Fibroblast of upper back skin (primary cell): Measurements from ENCODE around the gene ASTN2.

ENCODE experiments used
- DNase-seq: peaks from one replicate; pipeline ENCODE4 v3.0.0-alpha.2; 2013

Gene ASTN2

DNA sequence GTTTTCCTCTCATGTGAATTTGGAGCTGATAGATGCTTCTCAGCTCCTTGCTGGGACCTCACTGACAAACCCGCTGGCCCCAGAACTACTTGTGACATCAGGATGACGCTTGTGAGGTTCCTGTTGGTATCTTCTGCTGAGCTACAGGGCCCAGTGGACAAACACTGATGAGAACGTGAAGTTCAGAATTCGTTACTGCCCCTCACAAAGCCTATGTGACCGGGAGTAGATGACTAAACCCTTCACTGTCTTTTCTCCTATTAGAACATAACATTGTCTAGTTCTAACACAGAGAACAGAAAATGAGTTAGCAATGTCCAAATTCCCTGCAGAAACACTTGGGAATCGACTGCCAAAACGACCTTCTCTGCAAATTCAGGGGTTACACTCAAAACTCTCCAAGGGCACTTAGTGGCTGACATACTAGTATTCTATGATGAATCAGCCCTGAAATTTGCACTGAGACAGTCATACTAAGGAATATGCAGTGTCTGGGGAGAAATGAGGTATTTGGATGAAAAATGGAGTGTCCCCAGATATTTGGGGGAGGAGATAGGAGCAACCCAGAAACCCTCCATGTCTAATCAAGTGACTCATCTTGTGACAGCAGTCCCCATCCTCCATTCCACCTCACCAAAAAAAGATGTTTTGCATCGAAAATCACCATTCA lies 871.0 kb downstream of the ASTN2 start:
- peak; percentile 92 for DNase-seq

DNA sequence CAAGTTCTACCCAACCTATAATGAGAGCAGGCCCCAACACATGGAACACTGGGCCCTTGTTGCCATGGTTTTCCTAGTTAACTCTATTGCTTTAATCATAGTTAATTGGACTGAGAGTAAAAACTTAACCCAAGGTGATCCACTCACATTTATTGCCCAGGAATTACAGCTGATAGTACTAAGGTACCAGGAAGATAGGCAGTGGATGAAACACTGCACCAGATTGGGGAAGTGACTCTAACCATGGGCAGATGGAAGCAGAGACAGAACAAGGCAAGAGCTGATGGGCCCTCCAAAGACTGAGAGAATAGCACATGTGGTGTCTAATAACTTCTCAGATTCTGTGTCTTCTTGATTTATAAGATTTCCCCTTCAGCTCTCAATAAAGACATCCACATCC lies 873.5 kb downstream of the ASTN2 start:
- no peak for DNase-seq

DNA sequence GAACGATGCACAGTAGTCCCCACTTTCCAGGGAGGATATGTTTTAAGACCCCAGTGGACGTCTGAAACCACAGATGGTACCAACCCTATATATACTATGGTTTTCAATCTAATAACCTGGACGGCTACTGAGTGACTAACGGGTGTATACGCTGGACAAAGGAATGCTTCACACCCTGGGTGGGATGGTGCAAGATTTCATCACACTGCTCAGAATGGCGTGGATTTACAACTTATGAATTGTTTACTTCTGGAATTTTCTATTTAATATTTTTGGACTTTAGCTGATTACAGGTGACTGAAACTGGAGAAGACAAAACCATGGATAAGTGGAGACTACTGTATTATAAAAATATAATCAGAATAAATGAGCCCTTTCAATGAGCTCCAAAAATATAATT lies 875.3 kb downstream of the ASTN2 start:
- peak; percentile 32 for DNase-seq

DNA sequence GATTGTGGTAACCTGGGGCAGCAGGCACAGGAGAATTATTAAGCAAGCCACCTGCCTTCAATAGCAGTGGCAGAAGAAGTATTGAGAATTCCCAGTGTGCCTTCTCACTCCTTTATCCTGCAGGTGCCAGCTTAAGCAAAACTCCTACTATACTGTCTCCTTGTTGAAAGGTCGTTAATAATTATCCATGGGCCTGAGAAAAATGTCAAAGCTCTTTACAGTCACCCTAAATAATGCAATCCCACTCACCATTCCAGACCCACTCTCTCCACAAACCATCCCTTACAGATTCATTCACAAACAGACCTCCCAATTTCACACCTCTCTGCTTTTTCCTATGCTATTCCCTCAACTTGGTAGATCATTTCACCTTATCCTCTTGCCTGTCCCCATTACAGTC lies 889.2 kb downstream of the ASTN2 start:
- no peak for DNase-seq

DNA sequence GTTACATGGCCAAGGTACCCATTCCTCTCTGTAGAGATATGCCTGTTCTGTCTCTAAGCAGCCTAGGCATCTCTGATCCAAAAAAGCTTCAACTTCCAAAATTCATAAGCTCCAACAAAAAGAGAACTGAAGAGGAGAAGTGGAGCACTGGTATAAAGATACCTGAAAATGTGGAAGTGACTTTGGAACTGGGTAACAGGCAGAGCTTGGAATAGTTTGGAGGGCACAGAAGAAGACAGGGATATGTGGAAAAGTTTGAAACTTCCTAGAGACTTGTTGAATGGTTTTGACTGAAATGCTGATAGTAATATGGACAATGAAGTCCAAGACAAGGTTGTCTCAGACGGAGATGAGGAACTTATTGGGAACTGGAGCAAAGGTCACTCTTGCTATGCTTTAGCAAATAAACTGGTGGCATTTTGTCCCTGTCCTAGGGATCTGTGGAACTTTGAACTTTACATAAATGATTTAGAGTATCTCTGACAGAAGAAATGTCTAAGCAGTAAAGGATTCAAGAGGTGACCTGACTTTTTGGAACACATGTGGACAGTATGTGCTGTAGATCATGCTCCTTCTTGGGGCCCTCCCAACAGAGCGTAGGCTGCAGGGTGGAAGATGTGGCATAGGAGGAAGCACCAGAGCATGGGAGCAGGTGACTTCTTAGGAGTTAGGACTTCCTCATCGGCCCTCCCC lies 889.9 kb downstream of the ASTN2 start:
- no peak for DNase-seq

DNA sequence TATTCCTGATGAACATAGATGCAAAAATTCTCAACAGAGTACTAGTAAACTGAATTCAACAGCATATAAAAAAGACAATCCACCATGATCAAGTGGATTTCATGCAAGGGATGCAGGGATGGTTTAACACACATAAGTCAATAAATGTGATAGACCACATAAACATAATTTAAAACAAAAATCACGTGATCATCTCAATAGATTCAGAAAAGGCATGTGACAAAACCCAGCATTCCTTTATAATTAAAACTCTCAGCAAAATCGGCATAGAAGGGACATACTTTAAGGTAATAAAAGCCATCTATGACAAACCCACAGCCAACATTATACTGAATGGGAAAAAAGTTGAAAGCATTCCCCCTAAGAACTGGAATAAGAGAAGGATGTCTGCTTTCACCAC lies 894.6 kb downstream of the ASTN2 start:
- DNase-seq, result no peak

DNA sequence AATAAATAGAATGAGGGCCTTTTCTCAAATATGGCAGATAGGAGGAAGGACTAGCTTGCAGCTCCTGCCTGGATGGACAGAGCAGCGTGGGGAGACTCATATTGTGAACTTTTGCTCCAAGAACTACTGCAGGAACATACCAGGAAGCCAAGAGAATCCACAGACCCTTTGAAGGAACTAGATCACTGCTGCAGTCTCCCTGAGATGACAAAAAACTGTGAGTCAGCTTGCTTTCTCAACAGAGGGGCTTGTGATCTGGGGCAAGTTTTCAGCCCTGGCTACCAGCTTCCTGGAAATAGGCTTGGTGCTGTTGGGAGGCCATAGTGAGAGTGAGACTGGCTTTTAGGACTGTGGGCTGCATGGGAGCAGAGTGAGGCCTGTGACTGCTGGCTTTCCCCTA lies 898.4 kb downstream of the ASTN2 start:
- DNase-seq, result no peak

DNA sequence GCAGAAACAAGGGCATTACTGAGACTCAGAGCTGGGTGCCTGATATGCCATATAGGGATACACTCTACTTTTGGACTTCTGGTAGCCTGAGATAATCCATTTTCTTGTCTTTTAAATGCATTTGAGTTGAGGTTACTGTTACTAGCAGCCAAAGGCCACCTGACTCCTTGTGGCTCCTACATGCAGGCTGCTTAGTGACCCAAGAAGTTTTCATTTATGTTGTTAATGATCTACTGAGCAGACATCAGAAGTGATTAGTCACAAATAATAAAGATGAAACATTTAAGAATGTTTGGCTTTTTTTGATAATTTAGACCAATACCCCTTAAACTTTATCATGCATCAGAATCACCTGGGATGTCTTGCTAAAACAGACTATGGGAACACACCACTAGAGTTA lies 899.3 kb downstream of the ASTN2 start:
- no peak for DNase-seq

DNA sequence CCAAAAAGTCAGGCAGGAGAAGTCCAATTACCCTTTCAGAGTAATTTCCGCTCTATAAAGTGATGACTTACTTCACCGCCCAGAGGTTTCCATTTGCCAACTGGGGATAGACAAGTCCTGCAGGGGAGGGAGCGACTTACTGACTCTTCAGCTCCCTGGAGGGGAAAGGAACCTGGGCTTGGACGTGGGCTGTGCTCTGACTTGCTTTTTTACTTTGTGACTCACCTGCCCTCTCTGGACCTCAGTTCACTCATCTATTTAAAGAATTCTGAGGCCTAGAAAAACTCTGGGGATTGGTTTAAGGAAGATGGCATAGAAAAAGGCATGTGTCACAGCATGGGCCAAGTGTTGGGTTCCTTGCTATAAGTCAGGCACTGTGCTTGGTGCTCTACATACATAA lies 908.2 kb downstream of the ASTN2 start:
- no peak for DNase-seq

DNA sequence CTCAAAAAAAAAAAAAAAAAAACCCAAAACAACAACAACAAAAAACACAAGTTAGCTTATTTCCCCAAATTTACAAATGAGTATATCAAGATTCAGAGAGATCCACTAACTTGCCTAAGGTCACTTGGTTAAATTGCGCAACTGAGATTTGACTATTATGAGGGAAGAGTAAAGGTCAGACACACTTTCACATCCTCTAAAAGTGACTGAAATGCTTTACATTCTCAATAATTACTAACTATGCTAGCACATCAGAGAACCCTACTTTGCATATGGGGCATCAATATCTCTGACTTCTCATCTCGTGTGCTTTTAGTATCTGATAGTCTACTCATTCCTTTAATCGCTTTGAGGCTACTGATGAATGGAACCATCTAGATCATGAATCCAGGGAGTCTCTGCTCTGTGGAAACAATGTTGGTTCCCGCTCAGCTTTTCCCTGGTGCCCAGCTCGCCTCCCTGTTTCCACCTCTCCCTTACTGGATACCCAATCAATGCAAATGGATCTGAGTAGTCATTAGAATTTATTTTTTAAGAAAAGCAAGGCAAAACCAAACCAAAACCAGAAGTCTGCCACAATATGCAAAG lies 909.9 kb downstream of the ASTN2 start:
- DNase-seq, result no peak

DNA sequence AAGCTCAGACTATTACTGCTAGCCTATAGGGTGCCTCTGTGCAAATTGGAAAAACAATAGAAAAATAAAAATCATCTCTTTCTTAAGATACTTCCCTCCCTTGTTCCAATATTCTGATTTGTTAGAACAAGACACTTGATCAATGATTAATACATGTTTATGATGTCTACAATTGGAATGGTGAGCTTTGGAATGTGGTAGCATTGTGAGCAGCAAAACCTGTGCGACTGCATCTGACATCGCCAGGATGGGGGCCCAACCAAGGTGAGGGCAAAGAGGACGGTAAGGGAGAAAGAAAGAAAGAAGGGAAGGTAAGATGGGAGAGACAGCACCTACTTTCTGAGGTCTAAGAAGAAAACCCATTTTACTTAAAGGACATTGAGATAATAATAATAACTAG lies 910.8 kb downstream of the ASTN2 start:
- DNase-seq, result no peak

DNA sequence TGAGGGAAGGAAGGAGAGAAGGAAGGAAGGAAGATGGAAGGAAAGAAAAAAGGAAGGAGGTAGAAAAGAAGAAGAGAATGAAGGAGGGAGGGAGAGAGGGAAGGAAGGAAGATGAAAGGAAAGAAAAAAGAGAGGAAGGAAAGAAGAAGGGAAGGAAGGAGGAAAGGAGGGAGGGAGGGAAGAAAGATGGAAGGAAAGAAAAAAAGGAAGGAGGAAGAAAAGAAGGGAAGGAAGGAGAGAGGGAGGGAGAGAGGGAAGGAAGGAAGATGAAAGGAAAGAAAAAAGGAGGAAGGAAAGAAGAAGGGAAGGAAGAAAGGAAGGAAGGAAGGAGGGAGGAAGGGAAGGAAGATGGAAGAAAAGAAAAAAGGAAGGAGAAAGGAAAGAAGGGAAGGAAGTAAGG lies 912.1 kb downstream of the ASTN2 start:
- DNase-seq, result no peak

DNA sequence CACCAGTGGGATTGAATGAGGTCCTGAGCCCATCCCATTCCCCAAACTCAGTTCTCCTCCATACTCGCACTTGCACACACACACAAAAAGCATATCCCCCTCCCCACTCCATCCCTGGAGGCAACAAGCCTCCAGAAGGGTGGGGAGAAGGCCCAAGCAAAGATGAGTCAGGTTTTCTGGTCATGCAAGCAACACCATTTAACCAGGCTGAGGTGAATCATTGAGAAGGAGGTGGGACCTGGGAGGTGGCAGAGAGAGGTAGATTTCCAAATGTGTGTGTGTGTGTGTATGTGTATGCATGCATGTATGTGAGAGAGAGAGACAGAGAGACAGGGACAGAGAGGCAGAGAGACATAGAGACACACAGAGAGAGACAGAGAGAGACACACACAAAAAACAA lies 913.0 kb downstream of the ASTN2 start:
- DNase-seq, result peak; percentile 63

DNA sequence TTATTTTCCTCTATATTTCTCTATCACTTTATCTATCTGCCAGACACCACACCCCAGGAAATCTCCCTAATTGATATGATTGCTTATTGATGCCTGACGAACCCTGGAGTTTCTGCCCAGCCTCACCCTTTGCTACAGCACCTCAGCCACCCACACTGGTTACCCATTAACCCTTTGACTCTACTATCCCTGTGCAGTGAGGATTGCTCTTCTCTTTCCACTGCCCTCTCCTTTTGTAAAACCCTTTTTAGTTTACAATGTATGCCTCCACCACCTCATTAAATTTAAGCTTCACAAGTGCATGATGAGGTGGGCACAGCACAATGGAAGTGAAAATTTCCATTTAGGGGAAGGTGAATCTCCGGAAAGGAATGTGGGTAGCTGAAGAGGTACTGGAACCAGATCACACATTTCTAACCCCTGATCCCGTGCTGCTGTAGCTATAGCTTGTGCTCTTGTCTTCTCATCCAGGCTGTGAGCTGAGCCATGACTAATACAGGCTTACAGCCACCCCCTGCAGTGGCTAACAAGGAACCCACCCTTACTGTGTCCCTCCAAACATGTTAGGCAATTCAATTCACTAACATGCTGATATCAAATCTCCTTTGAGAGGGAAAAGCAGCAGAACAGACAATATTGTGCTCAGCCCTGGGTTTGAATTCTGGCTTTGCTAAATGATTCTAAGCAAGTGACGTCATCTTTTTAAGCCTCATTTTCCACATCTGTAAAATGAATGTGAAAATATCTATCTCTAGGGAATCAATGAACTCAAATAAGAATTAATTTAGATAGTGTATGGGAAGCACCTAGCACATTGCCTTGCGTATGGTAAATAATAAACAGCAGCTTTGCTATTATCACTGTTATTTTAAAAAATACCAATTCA lies 914.6 kb downstream of the ASTN2 start:
- DNase-seq, result peak; percentile 84

DNA sequence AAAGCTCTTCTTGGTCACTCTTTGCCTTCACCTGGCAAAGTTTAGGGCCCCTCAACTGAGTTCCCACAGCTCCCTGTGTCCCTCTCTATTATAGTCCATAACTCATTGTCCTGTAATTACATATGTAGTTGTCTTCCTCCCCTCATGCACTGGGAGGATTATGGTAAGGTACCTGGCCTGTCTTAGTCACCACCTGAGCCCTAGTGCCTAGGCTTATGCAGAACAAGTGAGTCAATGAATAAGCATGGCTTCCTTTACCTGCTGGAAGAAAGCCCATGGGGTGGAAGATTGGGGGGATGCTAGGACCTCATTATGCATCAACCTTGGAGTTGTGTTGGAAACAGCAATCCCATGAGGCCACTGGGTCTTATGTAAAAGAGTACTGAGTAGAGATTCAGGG lies 915.4 kb downstream of the ASTN2 start:
- no peak for DNase-seq

DNA sequence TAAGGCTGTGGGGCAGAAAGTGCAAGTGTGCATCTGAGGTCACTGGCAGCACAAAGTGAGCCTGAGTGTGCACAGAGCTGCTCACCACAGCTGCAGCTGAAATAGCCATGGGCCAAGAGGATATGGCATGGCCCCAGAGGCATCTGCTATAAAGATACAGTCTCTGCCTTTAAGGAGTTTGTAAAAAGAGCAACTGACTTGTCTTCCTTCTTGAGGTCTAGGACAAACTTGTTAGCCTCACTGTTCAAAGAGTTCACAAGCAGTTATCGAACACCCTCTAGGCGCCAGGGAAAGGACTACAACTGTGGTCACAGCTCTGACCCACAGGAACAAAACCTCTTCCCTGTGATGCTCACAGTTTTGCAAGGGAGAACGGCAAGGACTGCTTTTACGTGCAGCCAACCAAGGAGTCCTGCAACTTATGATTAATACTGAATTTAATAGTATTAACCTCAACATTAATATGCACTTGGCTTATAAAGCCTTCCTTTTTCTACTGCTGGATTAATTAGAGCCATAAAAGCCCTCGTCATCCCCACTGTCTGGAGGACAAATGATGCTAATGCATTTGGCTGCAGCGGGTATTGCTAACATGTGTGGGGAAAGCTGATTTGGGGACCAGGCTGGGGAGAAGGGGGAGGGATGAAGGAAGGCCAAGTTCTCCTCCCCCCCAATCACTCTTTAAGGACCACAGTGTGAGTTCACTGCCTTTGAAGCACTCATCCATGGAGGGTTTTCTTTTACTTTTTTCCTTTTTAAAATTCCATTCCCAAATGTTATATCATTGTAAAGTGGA lies 917.6 kb downstream of the ASTN2 start:
- peak; percentile 56 for DNase-seq

DNA sequence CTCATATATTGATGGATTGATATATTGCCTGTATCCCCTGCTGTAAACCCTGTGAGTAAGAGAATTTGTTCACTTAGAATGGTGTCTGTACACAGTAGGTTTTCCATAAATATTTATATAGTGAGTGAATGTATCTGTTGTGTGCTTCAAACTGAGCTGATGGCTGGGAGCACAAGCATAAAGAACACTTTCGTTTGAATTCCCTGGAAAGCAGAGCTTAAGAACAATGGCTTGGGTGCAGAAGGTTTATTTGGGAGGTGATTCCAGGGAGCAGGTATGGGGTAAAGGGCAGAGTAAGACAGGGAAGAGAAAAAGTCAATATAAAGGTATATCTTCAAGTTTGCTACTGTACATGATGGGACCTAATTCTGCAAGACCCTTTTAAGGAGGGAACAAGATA lies 918.7 kb downstream of the ASTN2 start:
- no peak for DNase-seq

DNA sequence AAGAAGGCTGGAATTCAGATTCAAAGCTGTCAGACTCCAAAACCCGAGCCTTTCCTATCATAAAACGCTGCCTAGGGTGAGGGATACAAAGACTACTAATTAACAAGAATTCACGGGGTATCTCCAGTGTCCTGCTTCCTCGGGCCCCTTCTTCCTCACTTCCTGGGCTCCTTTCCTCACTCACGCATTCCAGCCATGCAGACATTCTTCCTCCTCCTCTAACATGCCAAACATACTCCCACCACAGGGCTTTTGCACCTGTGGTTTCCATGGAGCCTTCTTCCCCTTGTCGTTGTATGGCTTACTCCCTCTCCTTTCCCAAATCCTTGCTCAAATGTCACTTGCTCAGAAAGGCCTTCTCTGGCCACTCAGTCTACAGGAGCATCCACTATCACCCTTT lies 919.1 kb downstream of the ASTN2 start:
- DNase-seq, result no peak

DNA sequence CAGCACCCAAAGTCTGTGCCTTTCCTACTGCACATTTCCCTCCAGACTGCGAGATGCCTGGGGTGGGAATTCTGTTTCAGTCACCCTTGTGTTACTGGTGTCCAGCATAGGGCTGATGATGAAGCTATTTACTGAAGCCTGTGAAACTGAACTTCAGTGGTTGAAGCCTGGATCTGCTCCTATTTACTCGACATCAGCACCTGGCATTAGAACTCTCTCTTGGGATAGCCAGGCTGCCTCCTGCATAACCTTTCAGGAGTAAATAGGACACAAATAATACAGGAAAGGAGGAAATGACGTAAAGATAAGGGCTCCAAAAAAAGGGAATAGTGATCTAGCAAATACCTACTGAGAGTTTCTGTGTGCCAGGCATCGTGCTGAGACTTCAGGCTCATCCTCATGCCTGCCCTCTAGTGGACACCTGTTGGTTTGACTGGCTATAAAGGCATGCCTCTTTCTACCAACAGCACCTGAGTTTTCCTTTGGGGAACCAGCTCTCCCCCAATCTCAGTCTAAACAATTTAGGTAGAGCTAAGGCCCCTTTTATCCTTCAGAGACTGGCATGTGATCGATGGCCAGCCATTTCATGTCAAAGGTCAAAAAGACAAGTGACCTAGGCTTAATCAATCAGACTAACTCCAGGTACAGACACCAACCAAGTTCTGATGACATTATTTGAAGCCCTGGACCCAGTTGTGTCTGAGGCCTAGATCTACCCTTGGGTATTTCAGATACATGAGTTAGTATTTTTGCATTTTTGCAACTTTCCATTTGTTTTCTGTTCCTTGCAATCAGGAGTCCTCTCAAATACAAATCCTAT lies 919.8 kb downstream of the ASTN2 start:
- no peak for DNase-seq

DNA sequence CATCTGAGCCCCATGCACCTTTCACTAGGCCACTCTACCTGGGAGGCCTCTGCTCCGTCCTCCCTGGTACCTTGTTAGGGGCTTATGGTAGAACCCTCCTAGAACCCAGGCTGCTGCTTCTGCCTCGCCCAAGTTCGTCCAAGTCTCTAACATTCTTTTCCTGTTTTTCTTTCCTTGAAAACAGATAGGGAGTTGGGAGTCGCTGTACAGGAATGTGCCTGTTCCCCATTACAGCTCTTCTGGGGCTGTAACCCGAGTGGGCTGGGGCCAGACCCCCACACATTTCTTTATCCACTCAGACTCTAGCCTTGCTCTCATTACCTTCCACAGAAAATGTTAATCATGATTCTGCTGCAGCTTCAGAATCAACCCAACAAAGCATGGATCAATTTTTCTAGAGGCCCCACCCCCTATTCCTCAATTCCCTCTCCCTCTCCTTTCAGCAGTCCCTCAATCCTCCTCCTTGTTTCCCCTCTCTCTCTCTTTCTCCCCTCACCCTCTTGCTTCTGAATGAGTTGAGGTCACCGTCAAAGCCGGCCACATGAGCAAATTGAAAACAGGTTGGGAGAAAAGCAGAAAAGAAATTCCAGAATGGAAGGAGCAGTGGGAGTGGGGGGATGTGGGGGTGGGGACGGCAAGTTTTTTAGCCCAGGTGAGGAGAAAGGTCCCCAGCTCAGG lies 921.5 kb downstream of the ASTN2 start:
- peak; percentile 59 for DNase-seq

DNA sequence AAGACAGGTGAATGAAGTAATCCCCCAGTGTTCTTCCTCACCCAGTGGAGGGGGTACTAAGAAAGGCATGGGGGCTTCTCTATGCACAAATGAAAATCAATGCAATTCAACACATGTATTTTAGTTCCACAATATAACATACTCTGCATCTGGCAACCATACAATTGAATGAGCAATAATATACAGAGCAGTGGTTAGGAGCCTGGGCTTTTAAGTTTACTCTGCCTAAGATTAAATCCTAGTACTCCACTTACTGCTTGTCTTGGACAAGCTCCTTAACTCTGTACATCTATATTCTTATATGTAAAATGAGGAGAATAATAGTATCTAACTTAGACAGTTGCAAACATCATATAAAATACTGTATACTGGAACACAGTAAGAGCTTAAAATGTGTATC lies 923.2 kb downstream of the ASTN2 start:
- peak; percentile 67 for DNase-seq
